Fibroblast of lung (primary cell): Measurements from ENCODE around the gene SEC24C. TPM values are rescaled to one million over a fixed set of nuclear protein-coding genes. Genes with fewer than 3 reads are reported as not detected.

Experiments used
- DNase-seq, 2 donors: peaks; one replicate each; pipeline versions ENCODE4 v3.0.0 to v3.0.0-alpha.2; 2010; ENCODE audit warnings: low read depth in 2 of 2
- H2AFZ ChIP-seq: 2 replicates; pipeline ENCODE4 v1.5.1; 2012; ENCODE audit warnings: low read length, control low read depth, inconsistent platforms
- H3K27ac ChIP-seq: 2 replicates; pipeline ENCODE4 v1.5.1; 2011; ENCODE audit warnings: low read length, control low read depth; ENCODE audit not compliant: insufficient read depth
- H3K27me3 ChIP-seq: 2 replicates; pipeline ENCODE4 v1.5.1; 2011; ENCODE audit warnings: mild to moderate bottlenecking, low read length; ENCODE audit not compliant: control insufficient read depth, insufficient read depth
- H3K36me3 ChIP-seq: 2 replicates; pipeline ENCODE4 v1.5.1; 2011; ENCODE audit warnings: low read length; ENCODE audit not compliant: control insufficient read depth, insufficient read depth
- H3K4me1 ChIP-seq: 2 replicates; pipeline ENCODE4 v1.5.1; 2011; ENCODE audit warnings: low read length; ENCODE audit not compliant: control insufficient read depth, insufficient read depth; ENCODE audit errors: extremely low read depth
- H3K4me2 ChIP-seq: 2 replicates; pipeline ENCODE4 v1.5.1; 2011; ENCODE audit warnings: low read length, control low read depth; ENCODE audit not compliant: insufficient read depth; ENCODE audit errors: extremely low read depth
- H3K4me3 ChIP-seq, 4 experiments: fragments of 200-600 bp in 1 of 4; sonication (generic) in 1 of 4; replicated peaks in 1 of 4; 2 replicates each; pipeline ENCODE4 v1.5.1; 2011 to 2016; ENCODE audit warnings: low read length in 4 of 4, low read depth in 3 of 4, mild to moderate bottlenecking in 3 of 4, control low read depth in 2 of 4, inconsistent platforms in 1 of 4, mixed read lengths in 1 of 4; ENCODE audit not compliant: insufficient read depth in 1 of 4; ENCODE audit errors: control extremely low read depth in 1 of 4
- H3K79me2 ChIP-seq: 2 replicates; pipeline ENCODE4 v1.5.1; 2012; ENCODE audit warnings: mild to moderate bottlenecking, low read length, inconsistent platforms; ENCODE audit not compliant: control insufficient read depth, insufficient read depth
- H3K9ac ChIP-seq: 2 replicates; pipeline ENCODE4 v1.5.1; 2011; ENCODE audit warnings: mild to moderate bottlenecking, low read length, control low read depth; ENCODE audit not compliant: insufficient read depth
- H3K9me3 ChIP-seq: 2 replicates; pipeline ENCODE4 v1.5.1; 2012; ENCODE audit warnings: low read depth, low read length; ENCODE audit not compliant: control insufficient read depth, insufficient read depth
- H4K20me1 ChIP-seq: 2 replicates; pipeline ENCODE4 v1.5.1; 2011; ENCODE audit warnings: low read length; ENCODE audit not compliant: control insufficient read depth, insufficient read depth; ENCODE audit errors: extremely low read depth
- CTCF ChIP-seq, 2 donors: IDR thresholded peaks in 1 of 2; conservative IDR thresholded peaks in 1 of 2; 1 replicate in 1 of 2; 2 replicates in 1 of 2; pipeline ENCODE4 v1.5.1; 2011 to 2012; ENCODE audit warnings: low read length in 2 of 2, control low read depth in 1 of 2, inconsistent platforms in 1 of 2, low read depth in 1 of 2, mild to moderate bottlenecking in 1 of 2
- EZH2 ChIP-seq: IDR thresholded peaks from 2 replicates; pipeline ENCODE4 v1.5.1; 2012; ENCODE audit warnings: low read length, control low read depth, mild to moderate bottlenecking; ENCODE audit errors: missing control alignments
- polyA plus RNA-seq, 2 donors: library from polyadenylated mRNA; depleted of rRNA in 1 of 2; stranded (reverse) in 1 of 2; unstranded in 1 of 2; fragments of >200 nt; gene quantifications; 2 replicates each; pipeline ENCODE4 v1.2.1, GENCODE V29; 2011 to 2012; ENCODE audit warnings: missing spikeins in 1 of 2
- total RNA-seq: library from RNA; depleted of rRNA; stranded (reverse); fragments of >200 nt; gene quantifications from 2 replicates; pipeline ENCODE4 v1.2.1, GENCODE V29; 2014

The SEC24C gene
- total and polyA plus RNA-seq, 2 donors (not counting 1 experiment from before 2014, with no cell fraction given) = 58.0 to 60.4 TPM

GRCh38 chr10:73779018-73779417 lies 34.8 kb downstream of the SEC24C start:
- no peaks in the 10 kb centered on the region for H3K27me3 ChIP-seq
- DNase-seq = no peak
- no peak overlapping the region for H3K4me3 ChIP-seq
- H3K4me1 ChIP-seq = peaks cover 16% of the 10 kb centered on the region
- no peak overlapping the region for H2AFZ ChIP-seq
- H3K79me2 ChIP-seq = peaks cover 69% of the 10 kb centered on the region
- H3K4me2 ChIP-seq = no peak overlapping the region
- H3K9ac ChIP-seq = no peak overlapping the region
- H3K27ac ChIP-seq = no peak overlapping the region
- peaks cover 5% of the 10 kb centered on the region for H3K36me3 ChIP-seq
- H3K9me3 ChIP-seq = no peaks in the 10 kb centered on the region
- TF ChIP-seq CTCF (conservative IDR thresholded peaks at IDR 0.05 in 1 of 2, IDR thresholded peaks at IDR 0.05 in 1 of 2; ENCODE audit: low read depth in 1 of 2, low read length in 2 of 2) (no peak), EZH2 (no peak)
- no peaks in the 10 kb centered on the region for H4K20me1 ChIP-seq

- TF ChIP-seq EZH2 = no peak
- TF ChIP-seq CTCF (conservative IDR thresholded peaks at IDR 0.05 in 1 of 2, IDR thresholded peaks at IDR 0.05 in 1 of 2; ENCODE audit: low read depth in 1 of 2, low read length in 2 of 2) = no peak
- no peak overlapping the region for H3K4me3 ChIP-seq
- no peak for DNase-seq
- H2AFZ ChIP-seq = no peak overlapping the region
- H3K9ac ChIP-seq = no peak overlapping the region
- no peaks in the 10 kb centered on the region for H4K20me1 ChIP-seq
- H3K27me3 ChIP-seq = no peaks in the 10 kb centered on the region
- peaks cover 64% of the 10 kb centered on the region for H3K79me2 ChIP-seq
- peaks cover 11% of the 10 kb centered on the region for H3K4me1 ChIP-seq
- no peak overlapping the region for H3K27ac ChIP-seq
- peaks cover 5% of the 10 kb centered on the region for H3K36me3 ChIP-seq
- H3K4me2 ChIP-seq = peak overlapping the region; percentile 4
- no peaks in the 10 kb centered on the region for H3K9me3 ChIP-seq
Observed at GRCh38 chr10:73779539-73780197, 35.5 kb downstream of the SEC24C start.

- no peaks in the 10 kb centered on the region for H3K27me3 ChIP-seq
- no peak for DNase-seq
- H3K79me2 ChIP-seq = peaks cover 58% of the 10 kb centered on the region
- no peak overlapping the region for H3K27ac ChIP-seq
- TF ChIP-seq EZH2 (no peak), CTCF (conservative IDR thresholded peaks at IDR 0.05 in 1 of 2, IDR thresholded peaks at IDR 0.05 in 1 of 2; ENCODE audit: low read depth in 1 of 2, low read length in 2 of 2) (no peak)
- no peak overlapping the region for H3K9ac ChIP-seq
- H3K9me3 ChIP-seq = no peaks in the 10 kb centered on the region
- no peak overlapping the region for H2AFZ ChIP-seq
- peaks cover 3% of the 10 kb centered on the region for H3K36me3 ChIP-seq
- peak overlapping the region; percentile 98 for H3K4me2 ChIP-seq
- peaks cover 8% of the 10 kb centered on the region for H3K4me1 ChIP-seq
- H4K20me1 ChIP-seq = no peaks in the 10 kb centered on the region
- H3K4me3 ChIP-seq = peak overlapping the region in 2 of 4 experiments; percentile 93 to 99
Observed at GRCh38 chr10:73780301-73780700, 36.1 kb downstream of the SEC24C start.
